Effector CD8-positive, alpha-beta T cell (primary cell): ENCODE measurements around the gene HCFC2.
A peak's percentile ranks its signal among the peaks of the same experiment; 100 is the strongest.

Experiments
- DNase-seq: peaks from one replicate; lab custom pipeline; 2025; lab: John Stamatoyannopoulos, UW

The HCFC2 gene

DNA sequence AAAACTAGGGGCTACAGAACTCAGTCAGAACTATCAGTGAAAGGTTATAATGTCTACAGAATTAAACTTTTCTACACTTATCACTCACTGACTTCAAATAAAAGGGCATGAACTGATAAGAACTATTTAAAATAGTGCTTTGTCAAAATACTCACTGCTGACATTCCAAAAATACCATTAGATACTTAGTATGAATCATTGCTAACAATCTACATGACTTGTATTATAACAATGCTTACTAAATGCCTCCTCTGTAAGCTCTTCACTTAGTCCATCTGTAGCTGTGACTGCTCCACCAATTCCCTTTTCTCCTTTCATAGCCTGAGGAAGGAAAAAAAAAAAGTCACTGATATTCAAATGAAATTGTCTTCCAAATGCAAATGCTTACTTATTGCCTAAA is 56.7 kb downstream of the HCFC2 start:
- DNase-seq: no peak

DNA sequence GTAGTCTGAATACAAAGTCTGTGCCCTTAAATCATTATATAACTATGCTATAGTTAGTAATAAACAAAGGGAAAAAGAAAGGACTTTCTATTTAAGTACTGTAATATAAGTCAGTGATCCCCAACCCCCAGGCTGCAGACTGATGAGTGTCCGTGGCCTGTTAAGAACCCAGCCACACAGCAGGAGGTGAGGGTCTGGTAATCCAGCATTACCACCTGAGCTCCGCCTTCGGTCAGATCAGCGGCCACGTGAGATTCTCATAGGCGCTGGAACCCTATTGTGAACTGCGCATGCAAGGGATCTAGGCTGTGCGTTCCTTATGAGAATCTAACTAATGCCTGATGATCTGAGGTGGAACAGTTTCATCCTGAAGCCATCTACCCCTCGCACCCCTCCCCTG is 58.0 kb downstream of the HCFC2 start:
- DNase-seq: no peak

DNA sequence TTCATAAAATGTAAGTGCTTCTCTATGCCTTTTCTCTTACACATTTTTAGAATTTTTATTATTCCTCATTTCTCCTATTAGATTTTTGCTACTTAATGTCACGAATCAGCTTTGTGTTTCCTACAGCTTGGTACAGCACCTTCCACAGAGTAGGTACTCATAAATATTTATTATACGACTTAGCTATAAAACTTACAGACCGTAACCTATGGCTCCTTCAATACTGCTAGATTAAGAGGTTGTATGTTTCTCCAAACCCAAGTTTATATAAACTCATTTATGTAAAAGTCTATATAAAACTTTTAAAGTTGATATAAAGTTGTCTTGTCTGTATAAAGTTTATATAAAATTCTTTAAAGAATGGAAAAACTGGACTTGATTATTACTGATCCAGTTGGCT is 62.2 kb downstream of the HCFC2 start:
- no peak for DNase-seq

DNA sequence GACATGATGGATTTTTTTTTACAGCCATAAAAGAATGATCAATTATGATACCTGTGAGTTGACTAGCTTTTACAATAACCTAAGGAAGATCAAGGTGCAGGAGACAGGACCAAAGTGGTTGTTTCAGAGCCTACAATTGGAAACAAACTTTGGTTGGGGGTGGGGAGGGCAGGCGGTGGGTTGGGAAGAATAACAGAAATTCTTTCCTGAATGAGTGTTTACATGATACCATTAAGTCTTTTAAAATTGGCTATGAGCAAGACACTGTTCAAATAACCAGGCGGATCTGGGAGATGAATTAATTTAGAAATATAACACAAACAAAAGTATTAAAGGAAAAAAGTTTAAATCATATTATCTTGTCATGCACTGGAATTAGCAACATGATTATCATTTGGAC is 66.4 kb downstream of the HCFC2 start:
- no peak for DNase-seq

DNA sequence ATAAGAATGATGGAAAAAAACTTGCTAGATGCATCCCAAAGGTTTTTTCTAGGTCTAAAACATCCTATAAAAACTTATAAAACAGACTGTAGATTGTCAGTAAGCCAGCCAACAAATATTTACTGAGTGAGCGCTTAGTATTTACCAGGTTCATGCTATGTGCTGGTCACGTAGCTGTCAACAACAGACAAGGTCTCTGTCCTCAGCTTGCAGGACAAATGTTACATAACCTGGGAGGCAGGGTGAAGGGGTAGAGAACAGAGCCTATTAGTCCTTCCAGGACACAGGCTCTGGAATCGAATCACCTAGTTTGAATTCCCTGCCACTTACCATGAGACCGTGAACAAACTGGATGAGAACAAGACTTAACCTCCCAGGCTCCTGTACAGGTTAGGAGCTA is 67.3 kb downstream of the HCFC2 start:
- DNase-seq: no peak

DNA sequence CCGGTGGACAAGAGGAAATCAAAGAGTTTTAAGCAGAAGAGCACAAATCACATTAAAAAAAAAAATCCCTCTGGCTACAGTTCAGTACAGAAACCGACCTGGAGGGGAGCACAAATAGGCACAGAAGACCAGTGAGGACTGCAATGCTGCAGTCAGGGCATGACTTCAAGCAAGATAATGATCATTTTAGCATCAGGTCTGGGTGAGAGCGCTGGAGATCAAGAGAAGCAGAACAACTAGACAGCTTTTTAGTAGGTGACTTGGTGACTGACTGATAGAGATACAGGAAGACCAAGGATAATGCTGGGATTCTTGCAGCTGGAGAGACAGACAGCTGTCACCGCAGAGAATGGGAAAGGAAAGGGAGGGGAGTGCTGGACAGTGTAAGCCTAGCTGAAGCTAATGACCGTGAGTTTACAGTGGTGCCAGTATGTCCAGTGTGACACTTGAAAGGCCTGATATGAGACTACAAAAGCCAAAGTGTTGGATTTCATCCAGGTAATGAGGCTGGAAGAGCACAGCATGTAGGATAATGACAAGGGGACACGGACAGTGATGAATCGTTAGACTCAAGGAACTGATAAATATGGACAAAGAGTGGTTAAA is 68.1 kb downstream of the HCFC2 start:
- no peak for DNase-seq

DNA sequence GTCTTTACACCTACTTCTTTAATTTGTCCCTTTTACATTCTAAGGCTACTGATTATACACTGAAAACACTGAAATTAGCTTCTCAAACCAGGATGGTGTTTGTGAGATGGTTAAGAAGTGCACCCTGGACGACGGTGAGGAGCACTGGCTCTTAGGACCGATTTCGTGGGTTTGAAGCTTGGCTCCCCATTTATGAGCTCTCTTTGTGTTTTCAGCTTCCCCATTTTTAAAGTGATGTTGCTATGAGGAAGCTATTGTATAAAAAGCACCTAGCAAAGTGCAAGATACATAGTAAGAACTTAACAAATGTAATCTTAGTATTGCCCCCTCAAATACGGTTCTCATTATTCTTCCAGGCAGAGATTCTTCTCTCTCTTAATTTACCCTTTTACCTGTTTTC is 69.0 kb downstream of the HCFC2 start:
- no peak for DNase-seq

DNA sequence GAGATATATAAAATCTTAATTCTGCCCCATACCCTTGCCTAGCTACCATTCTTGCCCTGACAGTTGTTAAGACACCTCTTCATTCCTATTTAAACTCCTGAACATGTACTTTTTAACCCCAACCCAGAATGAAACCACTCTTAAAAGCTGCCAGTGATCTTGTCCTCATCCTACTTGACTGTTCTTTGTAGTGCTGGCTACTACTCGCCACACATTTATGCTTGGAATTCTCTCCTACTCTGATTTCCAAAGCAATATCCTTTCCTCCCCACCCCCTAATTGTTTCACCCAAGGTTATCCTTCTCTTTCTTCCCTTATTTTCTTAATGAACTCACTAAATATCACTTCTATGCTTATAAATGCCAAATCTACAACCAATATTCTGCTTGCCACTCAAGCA is 69.5 kb downstream of the HCFC2 start:
- DNase-seq: no peak

DNA sequence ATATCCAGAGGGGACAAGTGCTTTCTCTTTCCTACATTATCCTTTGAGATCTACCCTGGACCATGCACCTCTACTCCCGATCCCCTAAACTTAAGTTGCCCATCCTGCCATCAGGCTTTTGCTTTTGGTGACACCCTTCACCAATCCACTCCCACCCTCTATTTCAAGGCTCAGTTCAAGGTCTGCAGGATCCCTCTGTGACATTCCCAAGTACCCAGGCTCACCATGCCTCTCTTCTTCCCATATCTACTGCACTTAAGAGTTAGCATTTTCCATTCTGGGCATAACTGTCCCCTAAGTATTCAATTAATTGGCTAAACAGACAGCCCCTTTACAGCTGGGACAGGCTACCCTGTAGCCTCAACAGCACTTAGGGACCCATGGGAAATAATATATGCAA is 70.6 kb downstream of the HCFC2 start:
- no peak for DNase-seq

DNA sequence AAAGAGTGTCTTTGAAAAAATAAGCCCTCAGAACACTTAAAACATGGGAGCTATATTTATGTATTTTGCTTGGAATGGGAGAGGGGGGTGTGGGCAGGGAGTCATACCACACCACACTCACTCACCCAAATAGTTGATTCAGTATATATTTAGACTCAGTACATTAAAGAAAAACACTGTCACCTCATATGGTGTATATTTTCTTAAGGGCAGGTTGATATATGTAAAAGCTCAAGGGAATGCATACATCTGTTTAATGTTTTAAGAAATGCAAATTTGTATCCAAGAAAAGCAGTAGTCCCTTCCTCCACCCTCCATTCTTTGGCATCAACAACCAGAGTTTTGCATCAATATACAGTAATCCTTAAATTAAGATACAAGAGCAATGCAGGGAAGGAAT is 72.2 kb downstream of the HCFC2 start:
- DNase-seq: no peak

DNA sequence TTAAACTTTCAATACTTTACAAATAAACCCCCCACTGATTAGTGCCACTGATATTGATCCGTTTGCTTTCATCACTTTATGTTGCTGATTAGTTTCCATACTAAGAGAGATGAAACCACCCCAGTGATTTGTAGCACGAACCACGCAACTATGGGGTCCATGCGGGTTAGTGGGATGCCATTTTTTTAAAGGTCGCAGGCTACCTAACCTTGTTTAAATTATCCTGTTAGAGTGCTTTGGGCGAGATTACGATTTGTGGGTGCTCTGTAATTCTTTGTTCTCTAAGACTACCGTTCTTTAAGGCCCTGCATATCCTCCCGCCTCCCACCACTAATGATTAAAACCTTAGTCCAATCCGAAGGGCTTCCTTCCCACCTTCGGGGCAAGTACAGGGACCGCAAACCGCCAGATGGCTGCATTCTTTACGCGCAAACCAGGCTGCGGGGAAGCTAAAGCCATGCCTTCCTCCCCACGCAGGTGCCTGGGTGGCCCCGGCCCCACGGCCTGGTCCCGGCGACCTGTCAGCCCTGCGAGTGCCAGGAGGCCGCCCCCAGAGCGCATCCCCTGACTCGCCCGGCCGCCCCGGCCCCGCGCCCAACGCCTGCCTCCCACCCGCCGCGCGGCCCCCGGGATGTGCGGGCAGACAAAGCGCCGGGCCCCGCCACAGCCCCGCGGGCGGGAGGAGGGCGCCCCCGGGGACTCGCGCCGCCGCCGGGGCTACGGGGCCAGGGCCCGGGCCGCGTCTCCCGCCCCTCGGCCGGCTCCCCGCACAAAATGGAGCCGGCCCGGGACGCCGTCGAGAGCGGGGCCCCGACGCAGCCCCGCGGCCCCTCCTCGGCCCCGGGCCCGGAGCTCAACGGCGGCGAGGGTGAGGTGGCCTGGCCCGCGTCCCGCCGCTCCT is 72.9 kb downstream of the HCFC2 start:
- DNase-seq: peak; percentile 11

DNA sequence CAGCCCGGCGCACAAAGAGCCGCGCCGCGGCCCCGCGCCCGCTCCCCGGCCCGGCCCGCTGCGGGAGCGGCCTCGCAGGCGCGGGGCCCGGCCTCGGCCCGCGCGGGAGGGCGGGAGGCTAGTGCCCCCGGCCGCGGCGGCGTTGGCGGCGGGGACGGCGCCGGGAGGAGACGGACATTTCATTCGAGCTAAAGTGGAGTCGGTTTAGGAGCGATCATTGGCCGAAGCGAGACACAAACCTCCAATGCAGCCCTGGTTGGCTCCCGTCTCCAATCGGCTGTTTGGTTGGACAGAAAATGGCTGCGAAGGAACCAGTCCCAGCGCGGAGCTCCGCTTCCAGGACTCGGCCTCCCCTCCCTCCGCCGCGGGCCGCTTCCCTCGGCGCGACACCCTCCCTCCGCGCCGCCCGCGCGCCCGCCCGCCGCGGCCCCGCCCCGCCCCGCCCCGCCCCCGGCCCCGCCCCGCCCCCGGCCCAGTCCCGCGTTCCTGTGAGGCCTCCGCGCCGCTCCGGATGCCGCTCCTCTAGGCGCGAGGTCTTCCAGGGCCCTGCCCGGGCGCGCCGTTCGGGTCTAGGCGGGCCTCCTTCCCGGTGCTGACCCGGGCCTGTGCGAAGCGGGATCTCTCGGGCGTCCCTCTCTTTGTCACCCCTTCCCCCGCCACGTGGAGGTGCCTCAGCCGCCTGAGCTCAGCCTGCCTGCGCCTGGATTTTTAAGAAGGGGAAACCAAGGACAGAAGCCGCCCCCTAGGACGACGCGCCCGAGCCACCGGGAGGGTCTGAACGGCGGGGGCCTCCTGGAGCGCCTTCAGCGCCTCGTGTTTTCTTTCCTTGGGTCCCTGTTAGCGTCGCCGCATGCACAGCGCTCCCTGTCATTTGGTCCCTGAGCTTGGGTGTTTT is 73.8 kb downstream of the HCFC2 start, which contains the start of gene NFYB:
TSS of gene NFYB (minus strand) at position 309 of the 895 bp plus-strand sequence. CDS start 2,757 bp downstream, outside the sequence.
- DNase-seq: peak; percentile 87

DNA sequence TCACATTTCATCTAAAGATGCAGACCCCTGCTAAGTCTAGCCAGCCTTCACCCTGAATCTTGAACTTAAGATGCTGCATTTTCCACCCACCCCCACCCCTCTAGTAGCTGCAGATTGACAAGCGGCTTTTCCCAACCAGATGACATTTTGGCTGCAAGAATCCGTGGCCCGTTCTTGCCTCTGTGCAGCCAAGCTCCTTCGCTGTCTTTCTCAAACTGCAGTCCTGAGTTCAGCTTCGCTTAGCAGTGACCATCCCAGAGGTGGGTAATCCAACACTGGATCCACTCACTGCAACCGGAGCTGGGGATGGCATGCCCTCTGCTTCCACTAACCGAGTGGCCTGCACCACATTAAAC is 74.4 kb downstream of the HCFC2 start:
- no peak for DNase-seq

DNA sequence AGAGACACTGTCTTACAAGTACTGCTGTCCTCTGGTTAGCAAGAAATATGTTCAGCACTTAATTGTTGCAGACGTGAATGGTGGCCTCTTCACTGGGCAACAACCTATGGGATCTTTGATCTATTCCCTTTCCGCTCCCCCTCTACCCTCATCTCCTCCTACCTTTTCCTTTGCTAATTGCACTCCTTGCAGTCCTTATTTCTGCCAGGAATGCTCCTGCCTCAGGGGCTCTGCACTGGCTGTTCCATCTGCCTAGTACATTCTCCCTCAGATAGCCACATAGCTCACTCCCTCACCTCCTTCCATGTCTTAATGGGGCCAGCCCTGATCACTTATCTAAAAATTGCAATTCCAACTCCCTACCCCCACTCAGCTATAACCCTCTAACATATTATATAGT is 78.2 kb downstream of the HCFC2 start:
- DNase-seq: no peak

DNA sequence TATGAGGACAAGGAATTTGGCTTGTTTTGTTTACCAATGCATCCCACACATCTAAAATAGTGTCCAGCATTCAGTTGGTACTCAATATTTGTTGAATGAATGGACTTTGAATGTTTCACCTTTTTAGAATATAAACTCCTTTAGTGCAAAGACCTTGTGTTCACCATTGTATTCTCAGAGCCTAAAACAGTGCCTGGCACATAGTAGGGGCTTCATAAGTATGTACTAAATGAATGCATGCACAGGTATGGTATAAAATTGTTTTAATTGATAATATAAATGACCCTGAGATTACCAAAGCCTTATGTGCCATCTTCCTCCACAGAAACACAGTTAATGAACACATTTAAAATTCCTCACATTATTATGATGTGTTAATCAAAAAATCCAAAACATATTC is 78.7 kb downstream of the HCFC2 start:
- DNase-seq: no peak

DNA sequence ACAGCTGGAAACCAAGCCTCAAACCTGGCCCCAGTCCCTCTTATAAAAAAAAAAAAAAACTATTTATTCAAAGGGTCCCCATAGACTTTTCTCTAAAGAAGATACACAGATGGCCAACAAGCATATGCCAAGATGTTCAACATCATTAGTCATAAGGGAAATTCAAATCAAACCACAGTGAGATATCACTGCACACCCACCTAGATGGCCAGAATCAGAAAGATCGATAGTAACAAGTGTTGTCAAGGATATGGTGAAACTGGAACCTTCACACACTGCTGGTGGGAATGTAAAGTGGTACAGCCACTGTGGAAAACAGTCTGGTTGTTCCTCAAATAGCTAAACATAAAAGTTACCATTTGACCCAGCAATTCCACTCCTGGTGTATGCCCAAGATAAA is 79.6 kb downstream of the HCFC2 start:
- no peak for DNase-seq

DNA sequence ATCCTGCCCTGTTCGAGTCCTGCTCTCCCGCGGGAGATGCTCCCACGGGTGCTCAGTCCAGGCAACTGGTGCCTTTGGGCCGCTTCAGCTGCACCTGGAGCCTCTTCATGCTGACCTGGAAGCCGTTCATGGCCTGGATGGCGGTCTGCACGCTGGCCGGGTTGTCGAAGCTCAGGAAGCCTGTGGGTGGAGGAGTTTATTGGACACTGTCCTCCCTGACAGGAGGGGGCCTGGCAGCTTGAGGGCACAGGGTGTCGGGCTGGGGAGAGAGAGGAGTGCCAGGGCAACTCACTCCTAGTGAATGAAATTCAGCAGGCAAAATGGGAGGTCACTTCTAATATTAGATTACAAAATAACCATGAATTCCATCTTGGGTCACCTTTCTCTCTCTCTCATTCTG is 83.0 kb downstream of the HCFC2 start:
- DNase-seq: no peak

DNA sequence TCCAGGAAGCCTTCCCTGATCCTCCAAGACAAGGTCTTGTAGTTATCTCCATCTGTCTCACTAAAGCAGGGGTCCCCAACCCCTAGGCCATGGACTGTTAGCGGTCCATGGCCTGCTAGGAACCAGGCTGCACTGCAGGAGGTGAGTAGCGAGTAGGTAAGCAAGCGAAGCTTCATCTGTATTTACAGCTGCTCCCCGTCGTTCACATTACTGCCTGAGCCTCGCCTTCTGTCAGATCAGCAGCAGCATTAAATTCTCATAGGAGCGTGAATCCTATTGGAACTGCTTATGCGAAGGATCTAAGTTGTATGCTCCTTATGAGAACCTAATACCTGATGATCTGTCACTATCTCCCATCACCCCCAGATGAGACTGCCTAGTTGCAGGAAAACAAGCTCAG is 86.1 kb downstream of the HCFC2 start:
- no peak for DNase-seq

DNA sequence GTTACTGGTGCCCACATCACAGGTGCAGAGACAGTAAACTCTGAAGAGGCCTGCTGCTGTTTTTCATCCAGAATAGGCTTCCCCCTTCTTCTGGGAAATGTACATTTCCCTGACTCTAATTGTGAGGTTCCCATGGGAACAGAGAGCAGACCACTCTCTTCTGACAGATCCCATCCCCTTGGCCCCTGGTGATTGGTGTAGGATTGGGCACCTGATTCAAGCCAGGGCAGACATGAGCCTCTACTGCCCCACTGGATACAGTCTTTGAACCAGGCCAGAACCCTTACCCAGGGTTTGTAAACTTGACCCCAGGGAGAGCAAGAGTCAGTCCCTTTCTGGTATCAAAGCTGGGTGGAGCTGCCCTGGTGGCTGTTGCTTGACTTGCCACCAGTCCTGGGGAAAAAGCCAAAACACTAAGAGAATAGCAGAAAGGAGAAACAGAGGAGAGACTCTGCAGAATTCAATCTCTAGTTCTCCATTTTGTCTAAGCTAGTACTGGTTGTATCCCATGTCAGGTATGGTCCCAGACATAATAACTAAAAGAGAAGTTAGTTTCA is 88.4 kb downstream of the HCFC2 start:
- no peak for DNase-seq

DNA sequence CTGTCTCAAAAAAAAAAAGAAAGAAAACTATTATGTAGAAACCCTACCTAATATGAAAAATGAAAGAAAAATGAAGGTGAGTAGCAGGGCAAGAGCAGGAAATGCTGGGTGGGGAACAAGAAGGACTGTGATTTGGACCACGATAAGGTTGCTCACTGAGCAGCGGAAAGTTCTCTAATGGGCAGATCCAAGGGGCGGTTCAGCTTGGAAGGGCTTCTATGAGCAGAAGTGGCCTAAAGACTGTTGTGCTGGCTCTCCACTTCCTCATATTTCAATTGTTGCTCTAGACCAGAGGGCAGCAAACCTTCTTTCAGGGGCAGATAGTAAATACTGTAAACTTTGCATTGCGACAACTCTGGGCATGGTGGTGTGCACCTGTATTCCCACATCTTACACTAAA is 90.0 kb downstream of the HCFC2 start:
- no peak for DNase-seq

DNA sequence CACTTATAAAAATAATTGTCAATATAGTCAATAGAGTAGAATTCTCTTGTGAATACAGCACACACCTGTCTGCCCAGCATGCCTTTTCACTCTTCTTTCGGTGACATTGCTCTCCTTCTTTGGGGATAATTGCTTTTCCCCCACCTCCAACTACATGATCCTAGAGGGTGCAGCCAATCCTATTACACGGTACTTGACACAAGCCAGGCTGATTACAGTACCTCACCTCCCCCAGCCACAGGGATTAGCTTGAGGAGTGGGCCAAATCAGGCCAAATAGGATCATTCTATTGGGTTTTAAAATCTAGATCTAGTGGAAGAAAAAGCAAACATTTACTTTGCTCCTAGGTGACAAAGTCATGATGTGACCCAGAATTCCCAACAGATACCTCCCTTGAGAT is 90.5 kb downstream of the HCFC2 start:
- no peak for DNase-seq
